ENCODE measurements around the gene HECA. TPM values are rescaled to one million over a fixed set of nuclear protein-coding genes. Genes with fewer than 3 reads are reported as not detected.

HECA gene
- total RNA-seq: 48.9 TPM
- long read RNA-seq, full-length matches to known transcripts: 44 of 99 reads
- long read RNA-seq, partial matches to known transcripts: 48 of 99 reads
- long read RNA-seq, other reads (novel, unspliced or antisense): 7 of 99 reads

- peak; percentile 99 for DNase-seq
- peaks cover 31% of the 10 kb centered on the region for H3K4me1 ChIP-seq
- intact Hi-C loops (cut with DNase I): no loop called here
- H3K27ac ChIP-seq: peak within 1 kb of the TSS; percentile 91
- peak; percentile 96 for ATAC-seq
- TF ChIP-seq CTCF (IDR thresholded peaks at IDR 0.05): no peak
- H3K27me3 ChIP-seq: no peaks in the 10 kb centered on the region
- no peaks in the 10 kb centered on the region for H3K9me3 ChIP-seq
- peak within 1 kb of the TSS; percentile 80 for H3K4me3 ChIP-seq
- H3K36me3 ChIP-seq: no peaks in the 10 kb centered on the region
These were observed at the start of gene HECA for GRCh38 chr6:139134817-139135577. Gene HECA (plus strand): TSS chr6:139135080. CDS start chr6:139135397, 317 bp downstream.

GRCh38 chr6:139091826-139092225 lies 43.1 kb upstream of the HECA start:
- ATAC-seq: no peak
- H3K4me3 ChIP-seq: no peak overlapping the region
- H3K4me1 ChIP-seq: no peaks in the 10 kb centered on the region
- no peak for DNase-seq
- H3K27me3 ChIP-seq: no peaks in the 10 kb centered on the region
- intact Hi-C loops (cut with DNase I): no loop called here
- H3K36me3 ChIP-seq: no peaks in the 10 kb centered on the region
- H3K9me3 ChIP-seq: no peaks in the 10 kb centered on the region
- H3K27ac ChIP-seq: no peak overlapping the region
- no peak for TF ChIP-seq CTCF (IDR thresholded peaks at IDR 0.05)

GRCh38 chr6:139099984-139100383 lies 34.9 kb upstream of the HECA start:
- no peak for ATAC-seq
- H3K27me3 ChIP-seq: no peaks in the 10 kb centered on the region

GRCh38 chr6:139107051-139107450 lies 27.8 kb upstream of the HECA start:
- no peaks in the 10 kb centered on the region for H3K36me3 ChIP-seq
- no peak overlapping the region for H3K4me3 ChIP-seq
- ATAC-seq (no peak), DNase-seq (no peak)
- H3K27me3 ChIP-seq: no peaks in the 10 kb centered on the region
- no peaks in the 10 kb centered on the region for H3K9me3 ChIP-seq
- no peaks in the 10 kb centered on the region for H3K4me1 ChIP-seq
- no peak overlapping the region for H3K27ac ChIP-seq
- intact Hi-C loops (cut with DNase I): no loop called here
- TF ChIP-seq CTCF (IDR thresholded peaks at IDR 0.05): no peak

More at GRCh38 chr6:139099984-139100383, 34.9 kb upstream of the HECA start:
- no peak for DNase-seq
- H3K27ac ChIP-seq: no peak overlapping the region
- no peaks in the 10 kb centered on the region for H3K36me3 ChIP-seq
- H3K4me1 ChIP-seq: no peaks in the 10 kb centered on the region
- no peak overlapping the region for H3K4me3 ChIP-seq
- intact Hi-C loops (cut with DNase I): no loop called here
- no peak for TF ChIP-seq CTCF (IDR thresholded peaks at IDR 0.05)
- H3K9me3 ChIP-seq: no peaks in the 10 kb centered on the region

GRCh38 chr6:139108378-139108777 lies 26.5 kb upstream of the HECA start:
- intact Hi-C loops (cut with DNase I): no loop called here
- H3K27ac ChIP-seq: no peak overlapping the region
- no peak for ATAC-seq
- no peak for TF ChIP-seq CTCF (IDR thresholded peaks at IDR 0.05)
- no peaks in the 10 kb centered on the region for H3K36me3 ChIP-seq
- no peak for DNase-seq
- no peaks in the 10 kb centered on the region for H3K9me3 ChIP-seq
- H3K4me1 ChIP-seq: no peaks in the 10 kb centered on the region
- H3K27me3 ChIP-seq: no peaks in the 10 kb centered on the region
- H3K4me3 ChIP-seq: no peak overlapping the region

Measured in upper lobe of right lung (tissue), 1 donor.